ENCODE measurements around the gene CHMP1A. TPM values are rescaled to one million over a fixed set of nuclear protein-coding genes. Genes with fewer than 3 reads are reported as not detected.
"Not testable (repeated sequence)": the region's sequence is repeated elsewhere in the genome, so short reads cannot be mapped to it uniquely, and the experiment has no call there.

The CHMP1A gene
- total RNA-seq, 1 donor from 2014 or later = 69.5 TPM

DNA sequence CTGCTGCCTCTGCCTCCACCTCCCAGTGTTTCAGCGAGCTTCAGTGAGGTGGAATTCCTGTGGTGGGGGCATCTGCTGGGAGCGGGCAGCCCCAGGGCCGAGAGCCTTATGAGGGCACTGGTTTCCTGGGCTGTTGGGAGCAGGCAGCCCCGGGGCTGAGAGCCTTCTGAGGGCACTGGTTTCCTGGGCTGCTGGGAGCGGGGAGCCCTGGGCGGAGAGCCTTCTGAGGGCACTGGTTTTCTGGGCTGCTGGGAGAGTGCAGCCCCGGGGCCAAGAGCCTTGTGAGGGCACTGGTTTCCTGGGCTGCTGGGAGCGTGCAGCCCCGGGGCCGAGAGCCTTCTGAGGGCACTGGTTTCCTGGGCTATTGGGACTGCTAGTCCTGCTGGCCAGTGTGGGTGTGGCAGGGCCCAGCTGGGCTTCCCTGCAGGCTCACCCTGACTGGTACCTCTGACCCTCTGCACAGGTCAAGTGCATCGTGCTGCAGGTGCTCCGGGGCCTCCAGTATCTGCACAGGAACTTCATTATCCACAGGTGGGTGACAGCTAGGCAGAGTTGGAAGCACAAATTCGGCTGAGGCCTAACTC, 34.6 kb upstream of the CHMP1A start:
- no peak for ATAC-seq

DNA sequence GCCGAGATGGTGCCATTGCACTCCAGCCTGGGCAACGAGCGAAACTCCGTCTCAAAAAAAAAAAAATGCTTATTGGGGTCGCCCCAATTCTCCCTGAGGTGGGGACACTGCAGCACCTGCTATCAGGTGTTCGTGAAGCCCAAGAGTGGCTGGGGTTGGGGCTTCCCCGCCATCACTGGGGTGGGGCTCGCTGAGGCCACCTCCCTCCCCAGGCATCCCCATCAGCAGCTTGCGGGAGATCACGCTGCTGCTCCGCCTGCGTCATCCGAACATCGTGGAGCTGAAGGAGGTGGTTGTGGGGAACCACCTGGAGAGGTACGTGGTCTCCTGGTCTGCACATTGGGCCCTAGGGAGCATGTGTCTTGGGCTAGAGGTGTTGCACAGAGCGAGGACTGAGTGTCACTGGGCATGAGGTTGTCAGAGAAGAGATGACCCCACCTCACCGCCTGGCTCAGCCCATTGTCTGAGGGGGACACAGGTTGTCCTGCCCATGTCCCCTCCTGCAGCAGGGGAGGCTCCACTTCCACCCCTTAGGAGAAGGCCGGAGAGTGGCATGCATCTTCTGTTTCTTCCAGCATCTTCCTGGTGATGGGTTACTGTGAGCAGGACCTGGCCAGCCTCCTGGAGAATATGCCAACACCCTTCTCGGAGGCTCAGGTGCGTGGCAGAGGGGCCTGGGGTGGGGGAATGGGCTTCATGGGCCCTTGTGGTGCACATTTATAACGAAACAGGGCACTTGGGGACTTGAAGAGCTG, 33.9 kb upstream of the CHMP1A start:
- ATAC-seq = no peak

GRCh38 chr16:89690392-89690901, 32.9 kb upstream of the CHMP1A start:
- no peak for ATAC-seq

GRCh38 chr16:89689621-89690020, 32.1 kb upstream of the CHMP1A start:
- not testable (repeated sequence) for ATAC-seq

DNA sequence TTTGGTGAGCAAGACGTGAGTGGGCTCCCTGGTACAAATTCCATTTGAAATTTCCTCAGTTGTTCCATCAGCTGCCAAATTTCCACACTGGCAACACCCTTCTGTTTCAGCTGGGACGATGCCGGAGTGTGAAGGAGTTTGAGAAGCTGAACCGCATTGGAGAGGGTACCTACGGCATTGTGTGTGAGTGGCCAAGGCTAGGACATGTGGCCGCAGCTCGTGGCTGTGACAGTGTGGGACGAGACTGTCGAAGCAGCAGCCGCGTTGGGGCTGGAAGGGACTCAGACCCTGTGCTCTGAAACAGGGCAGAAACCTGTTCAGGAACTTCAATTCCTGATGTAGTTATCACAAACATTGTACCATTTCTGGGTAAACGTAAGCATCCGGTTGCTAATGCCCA, 31.6 kb upstream of the CHMP1A start:
- ATAC-seq = no peak

DNA sequence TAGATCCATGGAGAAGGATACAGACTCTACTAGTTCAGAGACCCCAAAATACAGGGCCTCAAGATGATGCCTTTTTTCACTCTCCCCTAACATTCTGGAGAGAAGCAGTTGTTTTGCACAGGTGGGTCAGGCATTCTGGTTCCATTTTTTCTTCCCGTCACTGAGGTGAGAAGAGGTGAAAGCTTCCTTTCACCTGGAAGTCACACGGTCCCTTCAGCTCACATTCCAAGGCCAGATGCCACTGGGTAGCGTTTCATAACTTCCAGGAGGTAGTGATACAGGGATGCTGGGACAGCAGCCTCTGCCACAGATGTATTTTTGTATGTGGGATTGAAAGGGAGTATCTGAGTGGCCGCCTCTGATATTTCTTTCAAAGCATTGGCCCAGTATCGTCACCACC, 30.9 kb upstream of the CHMP1A start:
- ATAC-seq = no peak

DNA sequence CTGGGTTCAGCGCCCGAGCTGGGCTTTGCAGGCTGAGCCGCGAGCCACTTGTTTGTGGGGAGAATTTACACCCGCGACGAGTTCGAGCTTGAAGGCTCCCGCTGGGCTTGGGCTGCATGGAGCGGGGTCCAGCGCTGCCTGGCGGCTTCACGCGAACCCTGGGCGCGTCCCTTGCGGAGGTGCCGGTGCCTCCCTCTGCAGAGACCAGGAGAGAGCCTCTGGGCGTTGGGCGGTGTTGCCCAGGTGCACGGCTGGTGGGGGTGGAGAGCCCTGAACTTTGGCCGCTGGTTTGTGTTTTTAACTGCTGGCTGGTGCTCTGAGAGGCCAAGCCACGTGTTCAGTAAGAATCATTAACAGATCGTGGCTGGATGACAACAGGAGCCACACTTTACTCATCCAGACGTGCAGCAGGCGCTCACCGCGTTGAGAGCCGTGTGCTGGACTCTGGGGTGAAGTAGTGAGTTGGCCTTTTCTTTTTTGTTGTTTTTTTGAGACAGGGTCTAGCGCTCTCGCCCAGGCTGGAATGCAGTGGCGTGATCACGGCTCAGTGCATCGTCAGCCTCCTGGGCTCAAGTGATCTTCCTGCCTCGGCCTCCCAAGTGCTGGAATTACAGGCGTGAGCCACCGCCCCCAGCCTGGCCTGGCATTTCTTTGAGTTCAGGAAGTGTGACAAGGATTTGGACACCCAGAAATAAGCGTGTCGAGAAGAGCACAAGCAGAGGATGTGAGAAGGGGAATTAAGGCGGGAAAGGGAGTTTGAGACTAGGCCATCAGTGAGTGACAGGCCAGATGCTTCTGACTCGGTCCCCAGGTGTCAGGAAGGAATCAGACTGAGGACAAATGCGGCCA, 29.8 kb upstream of the CHMP1A start:
- ATAC-seq = peak; percentile 60

GRCh38 chr16:89686520-89687091, 29.1 kb upstream of the CHMP1A start, which contains the start of gene CDK10:
Gene CDK10 (plus strand): TSS chr16:89686689. CDS start chr16:89686711, 22 bp downstream.
- ATAC-seq = peak; percentile 89

DNA sequence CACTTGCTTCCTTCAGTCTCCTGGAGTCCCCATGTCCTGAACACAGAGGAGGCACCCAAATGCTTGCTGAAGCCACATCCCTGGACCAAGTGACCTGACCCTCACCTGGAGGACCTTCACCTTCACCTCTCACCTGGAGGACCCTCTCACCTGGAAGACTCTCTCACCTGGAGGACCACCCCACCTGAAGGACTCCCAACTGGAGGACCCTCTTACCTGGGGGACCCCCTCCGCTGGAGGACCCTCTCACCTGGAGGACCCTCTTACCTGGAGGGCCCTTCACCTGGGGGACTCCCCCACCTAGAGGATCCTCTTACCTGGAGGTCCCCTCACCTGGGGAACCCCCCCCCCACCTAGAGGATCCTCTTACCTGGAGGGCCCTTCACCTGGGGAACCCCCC, 28.4 kb upstream of the CHMP1A start:
- peak; percentile 9 for ATAC-seq

GRCh38 chr16:89678258-89678657, 20.8 kb upstream of the CHMP1A start:
- no peak for ATAC-seq

DNA sequence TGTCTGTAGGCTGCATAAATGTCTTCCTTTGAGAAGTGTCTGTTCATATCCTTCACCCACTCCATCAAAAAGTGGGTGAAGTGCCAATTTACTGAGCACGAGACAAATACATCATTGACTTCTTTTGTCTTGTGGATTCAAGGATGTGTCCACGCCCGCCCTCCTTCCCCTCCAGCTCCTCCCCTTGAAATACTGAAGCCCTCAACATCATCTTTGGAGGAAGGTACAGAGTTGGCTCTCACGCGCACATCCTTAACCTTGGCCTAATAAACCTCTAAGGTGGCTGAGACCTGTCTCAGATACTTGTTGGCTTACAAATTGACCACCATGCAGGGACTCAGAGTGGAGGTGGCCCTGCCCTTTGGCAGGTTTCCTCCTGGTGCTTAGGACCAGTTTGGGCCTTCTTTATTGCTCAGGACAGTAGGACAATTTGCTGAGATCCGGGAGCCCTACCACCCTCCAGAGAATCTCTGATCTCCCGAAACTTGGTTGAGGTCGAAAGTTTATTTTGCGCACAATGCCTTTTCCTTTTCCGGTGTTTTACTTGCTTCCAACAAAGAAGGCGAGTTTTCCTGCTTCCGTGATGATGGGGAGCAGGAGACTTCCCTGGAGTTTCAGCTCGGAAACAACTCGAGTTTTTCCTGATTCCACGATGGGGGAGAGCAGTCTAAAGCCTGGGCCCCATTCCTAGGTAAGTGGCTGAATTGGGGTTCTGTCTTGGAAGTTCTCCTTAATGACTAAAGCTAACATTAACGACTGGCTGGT, 14.9 kb upstream of the CHMP1A start:
- ATAC-seq = no peak

- ATAC-seq = not testable (repeated sequence)
Measured at GRCh38 chr16:89671565-89671964, 14.1 kb upstream of the CHMP1A start.

GRCh38 chr16:89670496-89671431, 13.3 kb upstream of the CHMP1A start:
- ATAC-seq = peak; percentile 82

DNA sequence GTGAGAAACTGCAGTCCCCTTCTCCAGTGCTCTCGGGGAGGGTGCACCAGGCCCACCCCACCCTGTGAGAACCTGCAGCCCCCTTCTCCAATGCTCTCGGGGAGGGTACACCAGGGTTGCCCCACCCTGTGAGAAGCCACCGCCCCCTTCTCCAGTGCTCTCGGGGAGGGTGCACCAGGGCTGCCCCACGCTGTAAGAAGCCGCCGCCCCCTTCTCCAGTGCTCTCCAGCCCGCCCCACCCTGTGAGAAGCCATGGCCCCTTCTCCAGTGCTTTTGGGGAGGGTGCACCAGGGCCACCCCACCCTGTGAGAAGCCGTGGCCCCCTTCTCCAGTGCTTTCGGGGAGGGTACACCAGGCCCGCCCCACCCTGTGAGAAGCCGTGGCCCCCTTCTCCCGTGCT, 12.2 kb upstream of the CHMP1A start:
- ATAC-seq = no peak

DNA sequence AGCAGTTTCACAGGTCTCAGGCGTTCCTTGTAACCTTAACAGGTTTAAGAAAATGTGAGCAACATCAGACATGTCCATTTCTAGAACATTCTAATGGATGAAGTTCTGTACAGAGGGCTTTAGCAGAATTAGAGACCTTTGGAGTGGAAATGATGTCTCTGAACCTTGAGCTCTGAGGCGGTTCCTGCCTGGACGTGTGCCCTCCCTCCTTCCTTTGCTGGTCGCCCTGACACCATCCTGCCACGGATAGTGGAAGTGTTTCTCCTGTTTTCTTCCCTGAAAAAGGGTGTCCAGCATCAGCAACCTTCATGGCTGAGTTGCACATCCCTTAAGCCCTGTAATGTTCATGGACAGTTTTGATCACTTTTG, 11.3 kb upstream of the CHMP1A start:
- no peak for ATAC-seq

- no peak for ATAC-seq
Measured at GRCh38 chr16:89667633-89668032, 10.1 kb upstream of the CHMP1A start.

DNA sequence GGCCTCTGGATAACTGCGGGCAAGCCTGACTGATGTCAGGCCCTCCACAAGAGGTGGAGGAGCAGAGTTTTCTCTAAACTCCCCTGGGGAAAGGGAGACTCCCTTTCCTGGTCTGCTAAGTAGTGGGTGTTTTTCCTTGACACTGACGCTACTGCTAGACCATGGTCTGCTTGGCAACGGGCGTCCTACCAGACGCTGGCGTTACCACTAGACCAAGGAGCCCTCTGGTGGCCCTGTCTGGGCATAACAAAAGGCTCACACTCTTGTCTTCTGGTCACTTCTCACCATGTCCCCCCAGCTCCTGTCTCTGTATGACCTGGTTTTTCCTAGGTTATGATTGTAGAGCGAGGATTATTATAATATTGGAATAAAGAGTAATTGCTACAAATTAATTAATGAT, 9.5 kb upstream of the CHMP1A start:
- not testable (repeated sequence) for ATAC-seq

DNA sequence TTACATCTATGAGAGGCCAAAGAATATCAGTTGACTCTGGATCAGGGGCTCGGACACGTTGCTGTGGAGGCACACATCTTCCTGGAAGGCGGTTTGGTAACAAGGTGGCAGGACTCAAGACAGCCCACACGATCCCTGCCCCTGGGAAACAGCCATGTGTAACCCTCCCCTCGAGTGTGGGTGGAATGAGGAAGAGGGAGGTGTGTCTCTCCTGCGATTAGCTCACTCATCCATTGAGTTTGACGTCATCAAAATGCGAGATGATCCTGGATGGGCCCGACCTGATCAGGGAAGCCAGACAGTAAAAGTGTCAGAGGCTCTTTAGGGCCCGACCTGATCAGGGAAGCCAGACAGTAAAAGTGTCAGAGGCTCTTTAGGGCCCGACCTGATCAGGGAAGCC, 6.7 kb upstream of the CHMP1A start:
- ATAC-seq = peak; percentile 15

- ATAC-seq = no peak
Measured at GRCh38 chr16:89661215-89661614, 3.7 kb upstream of the CHMP1A start.

GRCh38 chr16:89660146-89660545, 2.6 kb upstream of the CHMP1A start:
- no peak for ATAC-seq
